WI38 (cell line): ENCODE data around the gene KCNIP1.

Experiments used
- H3K4me3 ChIP-seq: 2 replicates; pipeline ENCODE4 v1.5.1; 2011; ENCODE audit warnings: low read depth, mild to moderate bottlenecking, control low read depth, low read length
- TF ChIP-seq, protein P1 (sequence below): IDR thresholded peaks from 2 replicates; pipeline ENCODE4 v1.5.1; 2012; ENCODE audit warnings: low read depth, mild to moderate bottlenecking, control low read depth, low read length

KCNIP1 gene

GRCh38 chr5:170475294-170476000, 28.4 kb upstream of the KCNIP1 start:
- TF ChIP-seq, protein P1, sequence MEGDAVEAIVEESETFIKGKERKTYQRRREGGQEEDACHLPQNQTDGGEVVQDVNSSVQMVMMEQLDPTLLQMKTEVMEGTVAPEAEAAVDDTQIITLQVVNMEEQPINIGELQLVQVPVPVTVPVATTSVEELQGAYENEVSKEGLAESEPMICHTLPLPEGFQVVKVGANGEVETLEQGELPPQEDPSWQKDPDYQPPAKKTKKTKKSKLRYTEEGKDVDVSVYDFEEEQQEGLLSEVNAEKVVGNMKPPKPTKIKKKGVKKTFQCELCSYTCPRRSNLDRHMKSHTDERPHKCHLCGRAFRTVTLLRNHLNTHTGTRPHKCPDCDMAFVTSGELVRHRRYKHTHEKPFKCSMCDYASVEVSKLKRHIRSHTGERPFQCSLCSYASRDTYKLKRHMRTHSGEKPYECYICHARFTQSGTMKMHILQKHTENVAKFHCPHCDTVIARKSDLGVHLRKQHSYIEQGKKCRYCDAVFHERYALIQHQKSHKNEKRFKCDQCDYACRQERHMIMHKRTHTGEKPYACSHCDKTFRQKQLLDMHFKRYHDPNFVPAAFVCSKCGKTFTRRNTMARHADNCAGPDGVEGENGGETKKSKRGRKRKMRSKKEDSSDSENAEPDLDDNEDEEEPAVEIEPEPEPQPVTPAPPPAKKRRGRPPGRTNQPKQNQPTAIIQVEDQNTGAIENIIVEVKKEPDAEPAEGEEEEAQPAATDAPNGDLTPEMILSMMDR: no peak
- H3K4me3 ChIP-seq: no peak overlapping the region

DNA sequence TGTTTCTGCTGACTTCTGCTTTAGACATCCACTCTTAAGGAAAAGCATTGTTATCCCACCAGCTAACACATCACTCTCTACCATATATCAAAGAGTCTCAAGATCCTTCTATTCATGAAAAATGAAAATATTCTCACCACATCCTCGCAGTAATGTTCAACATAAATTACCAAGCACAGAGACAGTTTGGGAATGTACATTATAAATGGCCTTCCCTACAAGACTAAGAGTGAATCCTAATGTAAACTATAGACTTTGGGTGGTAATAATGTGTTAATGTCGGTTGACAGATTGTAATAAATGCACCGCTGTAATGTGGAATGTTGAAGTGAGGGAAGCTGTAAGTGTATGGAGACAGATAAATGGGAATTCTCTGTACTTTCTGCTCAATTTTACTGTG, 27.1 kb upstream of the KCNIP1 start:
- TF ChIP-seq, protein P1: no peak

GRCh38 chr5:170477906-170478305, 25.9 kb upstream of the KCNIP1 start:
- no peak overlapping the region for H3K4me3 ChIP-seq
- TF ChIP-seq, protein P1: no peak

More for the DNA sequence above, 27.1 kb upstream of the KCNIP1 start:
- no peak overlapping the region for H3K4me3 ChIP-seq

DNA sequence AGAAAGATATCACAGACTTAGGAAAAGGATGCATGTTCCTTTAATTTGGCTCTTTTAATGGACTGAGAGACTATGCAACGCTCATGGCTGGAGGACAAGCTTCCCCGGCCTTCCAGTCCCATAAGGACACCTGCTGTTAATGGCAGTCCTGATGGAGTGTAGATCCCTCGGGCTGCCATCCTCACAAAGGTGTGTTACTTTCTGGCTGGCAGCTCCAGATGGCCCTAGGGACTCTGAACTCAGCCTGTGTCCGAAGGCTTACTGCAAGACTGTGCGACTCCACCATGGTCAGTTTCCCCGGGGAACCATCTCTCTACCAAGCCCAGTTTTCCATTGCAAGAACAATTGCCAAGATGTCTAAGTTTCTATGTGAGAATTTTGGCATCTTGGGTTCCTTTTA, 25.5 kb upstream of the KCNIP1 start:
- H3K4me3 ChIP-seq: no peak overlapping the region
- TF ChIP-seq, protein P1: no peak

DNA sequence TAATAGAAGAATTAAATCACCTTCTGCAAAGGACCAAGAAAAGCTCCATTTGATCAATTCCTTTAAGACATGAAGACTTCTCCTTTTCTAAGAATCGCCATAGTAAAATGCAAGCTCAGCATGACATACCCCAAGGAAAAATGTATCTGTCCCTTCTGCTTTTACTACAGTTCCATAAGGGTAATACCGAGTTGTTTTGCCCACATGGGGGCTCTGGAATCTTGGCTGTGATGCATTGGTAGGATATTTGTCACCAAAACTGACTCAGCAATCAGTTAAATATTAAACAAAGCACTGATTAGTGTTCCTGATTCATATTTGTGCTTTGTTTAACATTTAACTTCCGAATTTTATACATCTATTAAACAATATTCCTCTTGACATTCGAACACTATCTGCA, 24.3 kb upstream of the KCNIP1 start:
- H3K4me3 ChIP-seq: no peak overlapping the region
- TF ChIP-seq, protein P1: no peak

- TF ChIP-seq, protein P1: no peak
- H3K4me3 ChIP-seq: no peak overlapping the region
Observed at GRCh38 chr5:170480260-170480659, 23.6 kb upstream of the KCNIP1 start.

GRCh38 chr5:170481849-170482248, 22.0 kb upstream of the KCNIP1 start:
- TF ChIP-seq, protein P1: no peak
- no peak overlapping the region for H3K4me3 ChIP-seq
